ENCODE data around the gene CLASP1. TPM values are rescaled to one million over a fixed set of nuclear protein-coding genes. Genes with fewer than 3 reads are reported as not detected.
"Not testable (repeated sequence)": the region's sequence is repeated elsewhere in the genome, so short reads cannot be mapped to it uniquely, and the experiment has no call there.

Gene CLASP1
- total RNA-seq, 1 experiment from 2014 or later = 40.0 TPM

DNA sequence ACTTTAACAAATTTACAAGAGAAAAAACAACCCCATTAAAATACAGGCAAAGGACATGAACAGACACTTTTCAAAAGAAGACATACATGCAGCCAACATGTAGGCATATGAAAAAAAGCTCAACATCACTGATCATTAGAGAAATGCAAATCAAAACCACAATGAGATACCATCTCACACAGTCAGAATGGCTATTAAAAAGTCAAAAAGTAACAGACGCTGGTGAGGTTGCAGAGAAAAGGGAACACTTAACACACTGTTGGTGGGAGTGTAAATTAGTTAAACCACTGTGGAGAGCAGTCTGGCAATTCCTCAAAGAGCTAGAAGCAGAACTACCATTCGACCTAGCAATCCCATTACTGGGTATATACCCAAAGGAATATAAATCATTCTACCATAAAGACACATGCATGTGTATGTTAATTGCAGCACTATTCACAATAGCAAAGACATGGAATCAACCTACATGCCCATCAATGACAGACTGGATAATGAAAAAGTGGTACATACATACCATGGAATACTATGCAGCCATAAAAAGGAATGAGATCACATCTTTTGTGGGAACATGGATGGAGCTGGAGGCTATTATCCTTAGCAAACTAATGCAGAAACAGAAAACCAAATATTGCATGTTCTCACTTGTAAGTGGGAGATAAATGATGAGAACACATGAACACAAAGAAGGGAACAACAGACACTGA, 96.6 kb downstream of the CLASP1 start:
- DNase-seq (ENCODE audit: extremely low read depth, low read depth) = not testable (repeated sequence)

DNA sequence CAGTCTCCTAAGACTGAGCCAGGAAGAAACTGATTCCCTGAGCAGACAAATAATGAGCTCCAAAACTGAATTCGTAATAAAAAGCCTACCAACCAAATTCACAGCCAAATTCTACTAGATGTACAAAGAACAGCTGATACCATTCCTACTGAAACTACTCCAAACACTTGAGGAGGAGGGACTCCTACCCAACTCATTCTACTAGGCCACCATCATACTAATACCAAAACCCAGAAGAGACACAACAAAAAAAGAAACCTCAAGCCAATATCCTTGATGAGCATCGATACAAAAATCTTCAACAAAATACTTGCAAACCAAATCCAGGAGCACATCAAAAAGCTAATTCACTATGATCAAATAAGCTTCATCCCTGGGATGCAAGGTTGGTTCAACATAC, 98.6 kb downstream of the CLASP1 start:
- no peak for DNase-seq (ENCODE audit: extremely low read depth, low read depth)

DNA sequence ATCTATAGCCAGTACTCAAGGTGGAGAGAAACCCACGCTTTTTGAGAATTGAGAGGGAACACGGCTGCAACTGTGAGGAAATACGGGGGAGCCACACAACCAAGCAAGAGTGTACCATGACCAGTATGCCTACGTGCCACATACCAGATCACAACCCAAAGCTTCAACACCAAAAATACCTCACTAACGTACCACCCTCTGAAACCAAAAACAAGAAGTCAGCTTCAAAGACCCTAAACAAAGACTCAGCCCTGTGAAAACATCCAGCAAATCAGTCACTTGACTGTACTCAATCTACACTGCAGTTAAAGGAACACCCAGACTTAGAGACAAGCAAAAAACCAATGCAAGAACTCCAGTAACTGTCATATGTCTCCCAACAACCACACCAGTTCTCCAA, 101.6 kb downstream of the CLASP1 start:
- no peak for DNase-seq (ENCODE audit: extremely low read depth, low read depth)

DNA sequence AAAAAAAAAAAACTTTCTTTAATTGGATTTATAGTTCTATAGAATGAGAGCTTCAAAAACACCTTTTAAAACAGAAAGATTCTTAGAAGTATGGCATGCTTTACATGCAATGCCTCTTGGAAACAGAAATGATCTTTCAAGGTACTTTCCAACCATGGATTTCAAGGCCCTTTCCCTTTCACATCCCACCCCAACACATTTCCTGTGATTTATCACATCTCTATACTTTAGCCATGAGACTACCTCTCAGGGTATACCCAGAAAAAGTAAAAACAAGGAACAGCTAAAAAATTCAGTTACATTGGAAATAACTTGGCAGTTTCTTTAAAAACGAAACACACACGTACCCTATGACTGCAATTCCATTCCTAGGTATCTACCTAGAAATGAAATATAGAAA, 103.3 kb downstream of the CLASP1 start:
- no peak for DNase-seq (ENCODE audit: extremely low read depth, low read depth)

DNA sequence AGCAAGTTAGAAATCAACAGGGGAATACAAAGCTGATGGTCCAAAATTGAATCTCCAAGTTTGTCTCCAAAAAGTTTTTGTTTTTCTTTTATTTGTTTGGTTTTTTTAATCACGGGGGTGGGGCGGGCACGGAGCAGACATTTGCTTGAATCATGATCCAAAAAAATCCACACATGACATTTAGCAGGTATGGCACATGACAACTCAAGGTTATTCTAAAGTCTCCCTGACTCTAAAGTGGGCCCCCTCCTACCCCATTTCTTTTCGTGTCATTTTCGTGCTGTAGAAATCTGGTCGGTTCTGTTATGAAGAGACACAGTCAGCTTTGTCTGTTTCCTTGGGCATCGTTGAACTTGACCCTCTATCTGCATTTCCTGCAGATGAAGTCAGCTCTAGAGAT, 104.0 kb downstream of the CLASP1 start:
- DNase-seq (ENCODE audit: extremely low read depth, low read depth) = no peak

DNA sequence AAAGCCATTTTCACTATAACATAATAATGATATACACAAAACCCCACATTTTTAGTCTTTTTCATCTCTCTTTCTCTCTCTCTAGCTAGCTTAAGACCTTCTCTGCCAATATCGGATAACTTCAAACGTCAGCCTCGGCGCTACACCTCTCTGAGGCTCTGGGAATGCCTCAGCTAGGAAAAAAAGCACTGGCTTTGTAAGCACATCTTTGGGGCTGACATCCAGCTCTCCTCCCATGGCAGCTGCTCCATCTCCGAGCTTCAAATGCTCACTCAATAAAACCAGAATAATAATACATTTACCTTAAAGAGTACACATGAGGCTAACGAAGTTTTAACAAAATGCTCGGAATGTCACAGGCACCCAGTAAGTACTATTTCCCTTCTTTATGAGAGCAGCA, 107.8 kb downstream of the CLASP1 start:
- no peak for DNase-seq (ENCODE audit: extremely low read depth, low read depth)

DNA sequence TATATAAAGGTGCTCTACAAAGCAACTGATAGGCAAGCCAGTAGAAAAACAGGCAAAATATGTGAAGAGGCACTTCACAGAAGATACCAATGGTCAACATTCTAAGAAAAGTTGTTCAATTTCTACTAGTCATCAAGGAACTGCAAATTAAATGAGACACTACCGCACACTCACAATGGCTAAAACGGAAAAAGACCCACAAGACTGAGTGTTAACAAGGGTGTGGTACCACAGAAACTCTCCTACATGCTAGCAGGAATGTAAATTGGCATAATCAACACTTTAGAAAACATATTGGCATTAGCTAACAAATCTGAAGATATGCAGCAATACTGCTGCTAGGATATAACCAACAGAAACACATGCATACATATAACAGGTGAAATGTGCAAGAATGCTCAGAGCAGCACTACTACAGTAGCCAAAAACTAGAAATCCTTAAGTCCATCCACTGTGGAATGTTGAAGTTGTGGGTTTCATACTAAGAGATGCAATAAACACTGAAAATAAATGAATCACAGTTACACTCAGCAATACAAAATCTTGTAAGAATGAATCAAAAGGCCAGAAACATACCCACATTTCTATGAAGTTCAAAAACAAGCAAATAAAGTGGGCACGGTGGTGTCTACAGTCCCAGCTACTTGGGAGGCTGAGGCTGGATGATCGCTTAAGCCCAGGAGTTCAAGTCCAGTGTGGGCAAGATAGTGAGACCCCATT, 109.4 kb downstream of the CLASP1 start:
- no peak for DNase-seq (ENCODE audit: extremely low read depth, low read depth)

DNA sequence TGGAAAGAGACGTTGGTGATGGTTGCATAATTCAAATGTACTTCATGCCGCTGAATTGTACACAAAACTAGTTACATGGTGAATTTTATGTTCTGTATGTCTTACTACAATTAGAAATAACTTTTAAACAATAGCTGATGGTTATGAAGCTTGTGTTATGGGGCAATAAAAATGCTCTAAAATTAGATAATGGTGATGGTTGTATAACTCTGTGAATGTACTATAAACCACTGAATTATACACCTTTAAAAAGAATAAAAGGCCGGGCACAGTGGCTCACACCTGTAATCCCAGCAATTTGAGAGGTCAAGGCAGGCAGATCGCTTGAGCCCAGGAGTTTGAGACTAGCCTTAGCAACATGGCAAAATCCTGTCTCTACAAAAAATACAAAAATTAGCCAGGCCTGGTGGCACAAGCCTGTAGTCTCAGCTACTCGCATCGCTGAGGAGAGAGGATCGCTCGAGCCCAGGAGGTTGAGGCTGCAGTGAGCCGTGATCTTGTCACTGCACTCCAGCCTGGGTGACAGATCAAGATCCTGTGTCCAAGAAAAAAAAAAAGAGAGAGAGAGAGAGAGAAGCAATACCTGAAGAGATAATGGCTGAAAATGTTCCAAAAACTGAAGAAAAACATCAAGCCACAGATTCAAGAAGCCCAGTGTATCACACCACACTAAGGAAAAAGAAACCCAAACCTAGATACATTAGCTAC, 112.3 kb downstream of the CLASP1 start:
- no peak for DNase-seq (ENCODE audit: extremely low read depth, low read depth)

DNA sequence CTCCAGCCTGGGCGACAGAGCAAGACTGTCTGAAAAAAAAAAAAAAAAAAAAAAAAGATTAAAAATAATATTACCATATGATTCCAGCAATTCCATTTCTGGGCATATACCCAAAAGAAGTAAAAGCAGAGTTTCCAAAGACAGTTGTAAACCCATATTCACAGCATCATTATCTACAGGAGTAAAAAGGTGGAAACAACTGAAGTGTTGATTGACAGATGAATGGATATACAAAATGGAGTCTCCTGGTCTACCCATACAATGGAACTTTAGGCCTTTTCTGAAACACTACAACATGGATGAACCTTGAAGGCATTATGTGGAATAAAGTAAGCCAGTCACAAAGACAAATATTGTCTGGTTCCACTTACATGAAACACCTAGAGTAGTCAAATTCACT, 112.9 kb downstream of the CLASP1 start:
- DNase-seq (ENCODE audit: extremely low read depth, low read depth) = no peak

DNA sequence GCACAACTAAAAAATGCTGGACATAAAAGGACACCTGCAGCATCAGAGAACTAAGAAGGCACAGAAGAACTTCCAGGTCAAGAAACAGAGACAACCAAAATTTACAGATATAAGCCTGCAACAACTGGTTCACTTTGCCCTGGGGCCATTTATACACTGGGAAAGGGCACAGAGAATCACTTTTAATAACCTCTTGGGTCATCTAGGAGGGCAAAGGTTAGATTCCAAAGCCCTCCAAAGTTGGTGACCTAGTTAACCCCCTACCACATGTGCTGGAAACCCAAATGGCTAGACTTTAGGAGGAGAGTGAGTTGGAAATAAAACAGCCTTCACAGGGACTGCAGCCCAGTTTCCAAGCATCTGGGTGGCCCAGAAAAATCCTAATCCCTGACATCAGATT, 115.3 kb downstream of the CLASP1 start:
- no peak for DNase-seq (ENCODE audit: extremely low read depth, low read depth)

DNA sequence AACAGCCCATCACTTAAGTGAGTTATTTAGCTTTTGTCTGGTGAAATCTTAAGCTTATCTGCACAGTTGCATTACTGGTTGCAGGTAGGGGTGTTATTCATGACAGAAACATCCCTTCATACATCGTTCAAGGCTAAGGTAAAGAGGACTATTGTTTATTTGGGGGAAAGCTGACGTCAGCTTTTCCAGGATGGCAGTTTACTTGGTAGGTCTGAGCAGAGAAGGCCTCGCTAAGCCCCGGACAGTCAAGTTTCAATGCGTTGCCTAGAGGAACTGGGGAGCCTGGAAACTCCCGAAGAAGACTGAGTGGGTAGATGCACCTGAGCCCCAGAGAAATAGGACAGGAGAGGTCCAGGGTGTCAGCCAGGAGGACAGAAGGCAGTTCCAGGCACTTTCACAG, 116.4 kb downstream of the CLASP1 start:
- DNase-seq (ENCODE audit: extremely low read depth, low read depth) = no peak

DNA sequence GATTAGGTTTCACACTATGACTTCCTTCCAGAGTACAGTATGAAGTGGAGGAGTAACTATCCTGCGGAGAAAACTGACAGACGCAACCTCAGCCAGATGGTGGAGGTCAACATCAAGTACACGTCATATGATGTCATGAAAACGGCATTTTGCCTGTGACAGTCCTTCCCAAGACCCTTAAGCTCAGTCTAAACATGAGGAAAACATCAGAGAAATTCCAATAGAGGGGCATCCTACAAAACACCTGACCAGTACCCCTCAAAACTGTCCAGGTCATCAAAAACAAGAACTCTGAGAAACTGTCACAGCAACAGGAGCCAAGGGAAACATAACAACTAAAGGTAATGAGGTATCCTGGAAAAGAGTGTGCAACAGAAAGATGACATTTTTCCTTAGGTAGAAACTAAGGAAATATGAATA, 116.9 kb downstream of the CLASP1 start:
- peak; percentile 21 for DNase-seq (ENCODE audit: extremely low read depth, low read depth)

DNA sequence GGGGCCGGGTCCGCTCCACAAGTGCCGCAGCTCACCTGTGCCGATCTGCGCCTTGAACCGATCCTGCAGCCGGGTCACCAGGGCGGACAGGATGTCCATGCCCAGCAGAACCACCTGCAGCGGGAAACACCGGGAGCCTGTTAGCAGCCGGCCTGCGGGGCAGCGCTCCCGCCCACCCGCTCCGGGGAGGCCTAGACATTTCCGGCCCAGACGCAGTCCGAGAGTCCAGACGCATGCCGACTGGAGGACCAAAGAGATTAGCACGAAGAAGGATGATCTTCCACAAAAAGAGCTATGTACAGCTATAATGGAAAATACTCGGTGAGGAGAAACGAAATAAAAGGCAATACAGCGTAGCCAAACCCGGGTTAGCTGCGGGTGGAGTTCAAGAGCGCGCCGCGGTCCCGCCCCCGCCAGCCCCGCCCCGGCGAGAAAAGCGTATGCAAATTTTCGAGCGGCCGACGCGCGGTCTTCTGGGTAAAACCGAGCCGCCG, 119.0 kb downstream of the CLASP1 start:
- DNase-seq (ENCODE audit: extremely low read depth, low read depth) = no peak

DNA sequence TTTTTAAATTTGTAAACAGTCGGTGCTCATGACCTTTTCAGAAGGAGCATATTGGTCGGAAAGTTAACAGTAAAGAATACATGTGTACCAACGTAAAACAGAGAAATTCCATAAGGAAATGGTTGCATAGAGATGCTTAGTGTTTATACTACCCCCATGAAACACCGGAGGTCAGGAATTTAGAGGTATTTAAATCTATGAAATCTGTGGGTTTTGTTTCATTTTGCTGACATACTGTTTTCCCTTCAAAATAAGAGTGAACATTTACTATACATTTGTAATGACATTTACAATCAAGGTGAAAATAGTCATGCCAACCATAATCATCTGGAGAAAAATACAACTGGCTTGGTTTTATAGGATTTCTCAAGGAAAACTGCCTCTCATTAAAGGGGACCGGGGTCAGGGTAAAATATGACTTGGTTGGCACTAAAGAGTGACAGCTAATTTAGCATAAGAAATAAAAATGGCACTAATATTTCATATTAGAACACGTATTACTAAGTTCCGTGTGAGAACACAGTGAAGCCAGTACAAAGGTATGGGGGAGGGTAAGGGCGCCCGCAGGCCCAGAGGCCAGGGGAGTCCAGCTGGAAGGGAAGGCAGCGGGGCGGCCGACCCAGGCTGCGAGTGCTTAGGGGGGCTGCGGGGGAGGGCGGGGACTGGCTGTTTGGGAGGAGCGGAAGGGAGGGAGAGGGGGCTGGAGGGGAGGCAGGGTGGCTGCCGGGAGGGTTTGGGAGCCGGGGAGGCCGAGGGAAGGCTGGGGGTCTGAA, 119.6 kb downstream of the CLASP1 start:
- no peak for DNase-seq (ENCODE audit: extremely low read depth, low read depth)

DNA sequence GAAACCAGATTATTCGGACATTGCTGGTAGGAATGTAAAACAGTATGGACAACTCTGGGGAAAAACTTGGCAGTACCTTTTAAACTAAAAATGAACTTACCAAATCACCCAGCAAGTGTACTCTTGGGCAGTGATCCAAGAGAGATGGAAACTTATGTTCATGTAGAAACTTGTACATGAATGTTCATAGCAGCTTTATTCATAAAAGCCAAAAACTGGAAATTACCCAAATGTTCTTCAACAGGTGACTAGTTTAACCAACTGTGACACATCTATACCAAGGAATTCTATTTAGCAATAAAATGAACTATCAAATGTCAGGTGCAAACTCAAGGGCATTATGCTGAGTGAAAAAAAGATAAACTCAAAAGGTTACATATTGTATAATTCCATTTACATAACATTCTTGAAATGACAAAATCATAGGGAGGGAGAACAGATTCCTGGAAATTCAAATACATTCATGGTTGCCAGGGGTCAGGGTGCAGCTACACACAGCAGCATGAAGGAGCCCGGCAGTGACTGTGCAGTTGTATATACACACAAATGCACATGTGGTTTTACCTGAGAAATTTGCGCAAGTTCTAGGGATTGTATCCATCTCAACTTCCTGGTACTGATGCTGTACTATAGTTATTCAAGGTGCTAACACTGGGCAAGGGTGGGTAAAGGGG, 122.1 kb downstream of the CLASP1 start:
- no peak for DNase-seq (ENCODE audit: extremely low read depth, low read depth)

DNA sequence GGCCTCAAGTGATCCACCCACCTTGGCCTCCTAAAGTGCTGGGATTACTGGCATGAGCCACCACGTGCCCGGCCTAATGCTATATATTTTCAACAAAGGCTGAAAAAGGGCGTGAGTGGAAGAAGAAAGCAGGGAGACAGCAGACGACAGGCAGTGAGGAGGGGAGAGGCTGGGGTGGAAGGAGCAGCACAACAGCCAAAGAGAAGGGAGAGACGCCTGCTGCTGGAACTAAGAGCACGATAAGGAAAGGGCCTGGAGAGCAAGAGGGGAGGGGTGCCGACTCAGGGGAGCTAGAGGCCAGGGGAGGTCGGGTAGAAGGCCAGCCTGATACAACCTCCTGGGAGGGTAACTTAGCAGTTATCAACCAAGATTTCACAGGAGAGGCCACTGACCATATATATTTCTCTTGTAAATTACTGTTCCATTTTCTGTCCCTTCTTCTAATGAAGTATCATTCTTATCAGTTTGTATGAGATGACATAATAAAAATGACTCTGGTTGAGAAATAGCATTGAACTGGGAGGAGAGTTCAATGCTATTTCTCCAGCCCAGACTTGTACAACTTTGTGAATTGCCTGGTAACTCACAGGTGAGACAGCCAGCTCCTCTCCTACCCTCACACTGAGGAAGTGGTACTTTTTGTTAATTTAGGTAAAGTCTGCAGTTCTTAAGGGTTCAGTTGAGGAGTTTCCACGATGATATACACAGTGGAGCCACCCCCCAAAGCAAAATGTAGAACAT, 124.4 kb downstream of the CLASP1 start:
- DNase-seq (ENCODE audit: extremely low read depth, low read depth) = no peak

DNA sequence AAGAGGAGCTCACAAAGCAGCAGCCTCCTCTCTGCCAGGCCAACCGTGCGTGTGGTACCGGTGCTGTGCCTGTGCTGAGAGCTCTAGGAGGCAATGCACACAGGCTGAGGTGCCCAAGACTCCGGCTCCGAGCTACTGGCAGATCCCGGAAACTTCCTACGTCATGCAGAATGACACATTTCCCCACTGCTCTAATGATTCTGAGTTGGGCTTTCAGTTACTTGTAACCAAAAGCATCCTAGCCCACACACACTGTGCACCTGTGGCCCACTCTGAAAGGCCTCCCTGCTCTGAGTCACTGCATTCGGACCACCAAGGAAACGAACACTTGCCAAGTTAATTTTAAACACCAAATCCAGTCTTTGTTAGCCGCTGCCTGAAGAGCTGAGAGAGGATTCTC, 127.9 kb downstream of the CLASP1 start:
- DNase-seq (ENCODE audit: extremely low read depth, low read depth) = no peak

DNA sequence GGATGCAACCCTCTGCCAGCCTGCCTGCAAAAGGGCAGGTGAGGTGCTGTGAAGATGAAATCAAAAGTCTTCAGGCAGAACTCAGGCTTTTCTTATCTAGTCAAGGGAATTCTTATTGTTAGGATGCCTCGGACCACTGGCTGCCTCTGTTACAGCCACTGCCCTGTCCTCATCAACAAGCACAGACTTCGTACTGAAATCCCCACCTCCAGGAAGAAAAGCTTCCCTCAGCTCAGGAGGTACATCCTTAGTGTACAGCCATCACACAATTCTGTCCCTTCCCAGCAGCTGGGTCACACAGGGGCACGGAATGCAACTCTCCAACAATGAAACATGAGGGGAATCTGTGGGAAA, 128.6 kb downstream of the CLASP1 start:
- no peak for DNase-seq (ENCODE audit: extremely low read depth, low read depth)

DNA sequence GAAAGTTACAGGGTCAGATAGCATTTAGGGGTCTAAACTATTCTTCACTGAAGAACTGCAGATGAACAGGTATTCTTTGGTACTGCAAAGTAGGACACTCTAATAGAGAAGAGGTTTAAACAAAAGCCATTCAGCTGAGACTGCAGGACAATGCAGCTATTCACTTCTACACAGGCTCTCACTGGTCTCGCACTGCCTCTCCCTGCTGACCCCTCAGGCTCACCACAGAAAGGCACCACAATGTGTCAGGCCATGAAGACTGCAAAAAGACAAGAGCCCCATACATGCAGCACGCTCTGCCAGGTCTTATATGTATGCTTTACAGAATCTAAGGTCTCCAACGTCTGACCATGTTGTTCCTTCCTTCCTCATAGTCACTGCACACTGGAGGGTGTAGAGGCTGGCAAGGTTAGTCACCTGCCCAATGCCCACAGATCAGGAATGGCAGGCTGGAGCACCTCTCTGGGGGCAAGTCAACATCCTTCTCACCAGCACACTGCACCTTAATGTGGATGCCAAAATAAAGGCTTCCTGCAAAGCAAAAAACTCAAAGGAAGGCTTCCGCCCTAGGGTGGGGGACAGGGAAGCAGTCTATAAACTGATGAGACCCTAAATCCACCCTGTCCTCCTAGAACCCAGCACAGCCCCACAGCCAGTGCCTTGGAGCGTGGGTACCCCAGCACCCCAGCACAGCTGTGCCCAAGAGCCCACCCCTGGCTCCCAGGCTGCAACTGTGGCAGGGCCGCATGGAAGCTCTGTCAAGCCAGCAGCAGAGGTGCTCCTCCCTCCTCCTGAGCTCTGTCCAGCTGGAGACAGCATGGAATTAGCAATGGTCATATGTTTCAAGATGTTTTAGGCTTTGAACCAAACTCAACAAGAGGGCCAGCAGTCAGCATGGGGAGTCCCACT, 129.3 kb downstream of the CLASP1 start:
- no peak for DNase-seq (ENCODE audit: extremely low read depth, low read depth)
